Stimulated activated CD8-positive, alpha-beta memory T cell treated with anti-CD3 and anti-CD28 coated beads, Interleukin-12 subunit alpha, Interleukin-12 subunit beta, amount 100 ng/mL, for 1 hour (primary cell): ENCODE measurements around the gene F8.
A peak's percentile ranks its signal among the peaks of the same experiment; 100 is the strongest.
"Not testable (repeated sequence)": the region's sequence is repeated elsewhere in the genome, so short reads cannot be mapped to it uniquely, and the experiment has no call there.

Experiments
- DNase-seq: peaks from one replicate; pipeline ENCODE4 v3.0.0-alpha.2; 2020; ENCODE audit warnings: low read depth

Gene F8

GRCh38 chrX:155028877-155029291 is 6.4 kb upstream of the F8 start:
- DNase-seq: no peak

- DNase-seq: no peak
Observed at GRCh38 chrX:155028129-155028528, 5.6 kb upstream of the F8 start.

- no peak for DNase-seq
Observed at GRCh38 chrX:155027509-155028066, 5.1 kb upstream of the F8 start.

GRCh38 chrX:155026727-155027508 is 4.4 kb upstream of the F8 start, which contains the start of gene FUNDC2:
Gene FUNDC2, plus strand, starts transcription at chrX:155026844. Its CDS starts 95 bp downstream, at chrX:155026939.
- peak; percentile 87 for DNase-seq

- DNase-seq: no peak
Observed at GRCh38 chrX:155026420-155026726, 3.9 kb upstream of the F8 start.

- no peak for DNase-seq
Observed at GRCh38 chrX:155023907-155024833, 1.6 kb upstream of the F8 start.

- no peak for DNase-seq
Observed at GRCh38 chrX:155020591-155020990, 1.9 kb downstream of the F8 start.

- DNase-seq: no peak
Observed at GRCh38 chrX:155009994-155010472, 12.5 kb downstream of the F8 start.

GRCh38 chrX:155008578-155008977 is 13.9 kb downstream of the F8 start:
- DNase-seq: not testable (repeated sequence)

- DNase-seq: not testable (repeated sequence)
Observed at GRCh38 chrX:155006913-155007671, 15.4 kb downstream of the F8 start.

- DNase-seq: not testable (repeated sequence)
Observed at GRCh38 chrX:155006379-155006778, 16.1 kb downstream of the F8 start.

- no peak for DNase-seq
Observed at GRCh38 chrX:155005190-155005589, 17.3 kb downstream of the F8 start.

GRCh38 chrX:155001873-155002272 is 20.6 kb downstream of the F8 start:
- no peak for DNase-seq

- no peak for DNase-seq
Observed at GRCh38 chrX:155000841-155001240, 21.7 kb downstream of the F8 start.

GRCh38 chrX:154998204-154998880 is 24.2 kb downstream of the F8 start:
- no peak for DNase-seq

- DNase-seq: no peak
Observed at GRCh38 chrX:154991476-154991875, 31.0 kb downstream of the F8 start.

- DNase-seq: no peak
Observed at GRCh38 chrX:154991039-154991438, 31.5 kb downstream of the F8 start.

GRCh38 chrX:154990496-154990895 is 32.0 kb downstream of the F8 start:
- no peak for DNase-seq

GRCh38 chrX:154988719-154989118 is 33.8 kb downstream of the F8 start:
- DNase-seq: no peak

GRCh38 chrX:154987940-154988339 is 34.6 kb downstream of the F8 start:
- DNase-seq: no peak
